Activated CD4-positive, alpha-beta T cell treated with anti-CD3 and anti-CD28 coated beads, Interleukin-2, amount 10 ng/mL, durations not matched to agents 7 days and 5 days (primary cell): ENCODE results near the gene MKI67. TPM values are rescaled to one million over a fixed set of nuclear protein-coding genes. Genes with fewer than 3 reads are reported as not detected.

ENCODE experiments used
- CTCF ChIA-PET: fragments of 350-600 bp; sonication (Branson Sonifier 250); formaldehyde crosslinking; loops from one replicate; lab custom pipeline; 2021; ENCODE audit warnings: antibody characterized with exemption; lab: Charles Lee
- POLR2A ChIA-PET: fragments of 350-600 bp; sonication (Branson Sonifier 250); formaldehyde crosslinking; loops from one replicate; lab custom pipeline; 2021; ENCODE audit warnings: antibody characterized with exemption; lab: Charles Lee
- DNase-seq: peaks from one replicate; pipeline ENCODE4 v3.0.0-alpha.2; 2020
- H3K27ac Mint-ChIP-seq: one replicate; pipeline ENCODE4 v1.8.0; 2021; ENCODE audit warnings: mild to moderate bottlenecking, moderate library complexity, mixed read lengths
- H3K27me3 Mint-ChIP-seq: one replicate; pipeline ENCODE4 v1.8.0; 2021; ENCODE audit warnings: mixed read lengths
- H3K36me3 Mint-ChIP-seq: one replicate; pipeline ENCODE4 v1.8.0; 2021; ENCODE audit warnings: low read depth, mixed read lengths
- H3K4me1 Mint-ChIP-seq: one replicate; pipeline ENCODE4 v1.8.0; 2021; ENCODE audit warnings: mixed read lengths
- H3K4me3 Mint-ChIP-seq: one replicate; pipeline ENCODE4 v1.8.0; 2021; ENCODE audit warnings: mild to moderate bottlenecking, moderate library complexity, mixed read lengths
- H3K9me3 Mint-ChIP-seq: one replicate; pipeline ENCODE4 v1.8.0; 2021; ENCODE audit warnings: mixed read lengths
- total RNA-seq, 2 experiments: library from RNA; stranded (reverse); gene quantifications; one replicate each; pipeline ENCODE4 v1.2.3, GENCODE V29; 2021

Gene MKI67
- total RNA-seq, 2 experiments from 2014 or later, result 328 to 345 TPM

GRCh38 chr10:128064970-128065580, 61.1 kb downstream of the MKI67 start:
- ChIA-PET POLR2A (no interaction called here), CTCF (interaction anchor here (1.5 to 4.4 kb wide), 3 partner anchors 13 to 54 kb away, joined by 5 to 24 read pairs (median 16); no protein-coding TSS in a partner anchor)
- Mint-ChIP-seq H3K27me3 (no peaks in the 10 kb centered on the region), H3K36me3 (peaks cover 55% of the 10 kb centered on the region), H3K4me1 (peaks cover 63% of the 10 kb centered on the region), H3K27ac (peak overlapping the region; percentile 87), H3K4me3 (peak overlapping the region; percentile 54), H3K9me3 (peaks cover 5% of the 10 kb centered on the region)
- no peak for DNase-seq

DNA sequence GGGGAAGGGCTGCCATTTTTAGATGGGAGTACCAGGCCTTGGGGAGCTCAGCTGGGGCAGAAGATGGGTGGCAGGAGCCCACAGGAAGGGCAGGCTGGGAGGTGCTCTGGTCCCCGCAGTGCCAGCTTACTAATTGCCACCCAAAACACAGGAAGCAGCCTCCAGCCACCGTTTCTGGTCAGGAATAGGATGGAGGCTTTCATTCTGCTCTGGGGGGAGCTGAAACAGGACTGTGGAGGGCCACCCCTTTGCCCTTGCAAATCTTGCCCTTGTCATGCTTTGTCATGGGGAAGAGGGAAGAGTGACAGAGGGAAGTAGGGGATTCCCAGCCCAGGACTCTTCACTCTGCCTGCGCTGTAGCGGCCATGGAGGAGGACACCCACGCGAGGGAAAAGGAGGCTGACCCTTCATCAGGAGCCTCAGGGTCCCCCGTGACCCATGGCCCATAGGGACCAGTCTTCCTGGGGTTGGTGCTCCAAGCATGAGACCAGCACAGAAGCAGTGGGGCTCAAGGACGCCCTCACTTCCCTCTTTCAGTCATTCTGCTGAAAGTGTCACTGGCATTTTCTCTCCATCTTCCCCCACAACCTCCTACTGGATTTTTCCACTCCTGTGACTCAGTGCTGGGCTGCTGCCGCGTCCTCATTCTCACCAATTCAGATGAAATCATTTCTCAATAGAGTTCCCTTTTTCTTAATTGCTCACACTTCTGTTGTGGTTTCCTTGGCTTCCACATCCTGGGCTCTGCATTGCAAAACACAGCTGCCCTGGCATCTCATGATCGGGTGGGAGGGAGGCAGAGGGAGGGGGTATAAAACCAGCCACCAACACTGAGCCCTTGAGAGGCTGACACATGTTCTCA, 61.9 kb downstream of the MKI67 start:
- Mint-ChIP-seq H3K36me3 (peaks cover 59% of the 10 kb centered on the region), H3K27me3 (no peaks in the 10 kb centered on the region)

DNA sequence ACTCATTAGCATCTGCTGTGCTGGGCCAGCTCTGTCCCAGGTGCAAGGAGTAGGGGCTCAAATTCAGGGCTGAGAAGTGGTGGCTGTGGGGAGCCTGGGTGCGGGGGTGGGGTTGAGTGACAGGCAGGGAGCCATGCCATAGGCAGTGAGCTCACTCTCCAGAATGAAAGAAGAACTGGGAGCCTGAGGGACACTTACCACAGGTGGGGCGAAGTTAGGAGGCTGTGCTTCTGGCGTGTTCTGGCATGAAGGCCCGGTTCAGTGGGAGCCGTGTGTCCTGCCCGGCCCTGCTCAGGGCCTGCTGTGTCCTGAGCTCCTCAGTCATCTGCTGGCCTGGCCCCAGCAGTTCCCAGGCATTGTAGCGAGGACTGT, 62.5 kb downstream of the MKI67 start:
- H3K36me3 Mint-ChIP-seq, result peaks cover 58% of the 10 kb centered on the region
- H3K4me1 Mint-ChIP-seq, result peaks cover 61% of the 10 kb centered on the region
- peak overlapping the region; percentile 88 for H3K27ac Mint-ChIP-seq
- ChIA-PET POLR2A (interaction anchor here (0.8 to 2.2 kb wide), 2 partner anchors 16 to 37 kb away, joined by 4 to 12 read pairs; no protein-coding TSS in a partner anchor), CTCF (interaction anchor here (0.7 to 4.4 kb wide), 9 partner anchors 11 to 157 kb away, joined by 3 to 24 read pairs (median 4); partner anchors contain the start of gene PTPRE)
- peak overlapping the region; percentile 54 for H3K4me3 Mint-ChIP-seq
- DNase-seq, result no peak
- peaks cover 5% of the 10 kb centered on the region for H3K9me3 Mint-ChIP-seq
- H3K27me3 Mint-ChIP-seq, result no peaks in the 10 kb centered on the region

More for the DNA sequence above, 61.9 kb downstream of the MKI67 start:
- Mint-ChIP-seq H3K4me1 (peaks cover 61% of the 10 kb centered on the region), H3K9me3 (peaks cover 5% of the 10 kb centered on the region), H3K27ac (peak overlapping the region; percentile 88), H3K4me3 (peak overlapping the region; percentile 54)
- peak; percentile 77 for DNase-seq
- CTCF ChIA-PET, result interaction anchor here (0.7 to 4.4 kb wide), 7 partner anchors 10 to 157 kb away, joined by 3 to 24 read pairs (median 5); partner anchors contain the start of gene PTPRE
- POLR2A ChIA-PET, result interaction anchor here (0.6 kb wide), 1 partner anchor 152 kb away, joined by 3 read pairs; no protein-coding TSS in a partner anchor

- Mint-ChIP-seq H3K9me3 (peaks cover 5% of the 10 kb centered on the region), H3K27me3 (no peaks in the 10 kb centered on the region), H3K27ac (peak overlapping the region; percentile 88), H3K36me3 (peaks cover 56% of the 10 kb centered on the region), H3K4me3 (peak overlapping the region; percentile 54), H3K4me1 (peaks cover 61% of the 10 kb centered on the region)
- DNase-seq, result peak; percentile 68
- ChIA-PET CTCF (interaction anchor here (0.7 to 4.4 kb wide), 10 partner anchors 9 to 156 kb away, joined by 3 to 24 read pairs (median 4); partner anchors contain the start of gene PTPRE), POLR2A (interaction anchor here (0.8 to 2.2 kb wide), 2 partner anchors 15 to 37 kb away, joined by 4 to 12 read pairs; no protein-coding TSS in a partner anchor)
These were observed 63.2 kb downstream of the MKI67 start for GRCh38 chr10:128062881-128063563.

DNA sequence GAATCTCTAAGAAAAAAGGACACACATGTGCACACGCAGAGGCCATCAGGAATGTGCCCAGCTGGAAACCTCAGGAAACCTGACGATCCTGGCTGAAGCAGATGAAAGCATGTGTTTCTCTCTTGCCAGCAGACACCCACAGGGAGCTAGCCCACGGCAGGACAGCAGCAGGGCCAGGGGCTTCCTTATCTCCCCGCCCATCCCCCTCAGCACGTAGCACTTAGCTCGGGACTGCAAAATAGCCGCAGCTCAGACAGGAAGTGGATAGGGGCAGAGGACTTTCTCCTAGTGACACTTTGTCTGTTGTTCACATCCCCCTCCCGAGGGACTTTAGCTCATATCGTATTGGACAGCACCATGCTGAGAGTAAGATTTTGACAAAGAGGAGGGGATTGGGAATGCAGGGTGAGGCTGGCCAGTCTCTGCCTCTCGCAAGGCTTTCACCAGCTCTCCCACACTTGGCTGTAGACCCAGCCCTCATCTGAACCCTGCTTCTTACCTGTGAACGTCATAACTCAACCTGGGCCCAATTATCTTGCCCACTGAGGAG, 63.8 kb downstream of the MKI67 start:
- peak overlapping the region; percentile 54 for H3K4me3 Mint-ChIP-seq
- H3K9me3 Mint-ChIP-seq, result peaks cover 4% of the 10 kb centered on the region
- H3K27ac Mint-ChIP-seq, result peak overlapping the region; percentile 88
- peaks cover 60% of the 10 kb centered on the region for H3K4me1 Mint-ChIP-seq
- no peaks in the 10 kb centered on the region for H3K27me3 Mint-ChIP-seq
- ChIA-PET POLR2A (interaction anchor here (2.2 kb wide), 1 partner anchor 15 kb away, joined by 12 read pairs; no protein-coding TSS in a partner anchor), CTCF (interaction anchor here (0.8 to 4.4 kb wide), 14 partner anchors 7 to 156 kb away, joined by 3 to 24 read pairs (median 4); partner anchors contain the start of gene PTPRE)
- peaks cover 55% of the 10 kb centered on the region for H3K36me3 Mint-ChIP-seq
- peak; percentile 18 for DNase-seq

DNA sequence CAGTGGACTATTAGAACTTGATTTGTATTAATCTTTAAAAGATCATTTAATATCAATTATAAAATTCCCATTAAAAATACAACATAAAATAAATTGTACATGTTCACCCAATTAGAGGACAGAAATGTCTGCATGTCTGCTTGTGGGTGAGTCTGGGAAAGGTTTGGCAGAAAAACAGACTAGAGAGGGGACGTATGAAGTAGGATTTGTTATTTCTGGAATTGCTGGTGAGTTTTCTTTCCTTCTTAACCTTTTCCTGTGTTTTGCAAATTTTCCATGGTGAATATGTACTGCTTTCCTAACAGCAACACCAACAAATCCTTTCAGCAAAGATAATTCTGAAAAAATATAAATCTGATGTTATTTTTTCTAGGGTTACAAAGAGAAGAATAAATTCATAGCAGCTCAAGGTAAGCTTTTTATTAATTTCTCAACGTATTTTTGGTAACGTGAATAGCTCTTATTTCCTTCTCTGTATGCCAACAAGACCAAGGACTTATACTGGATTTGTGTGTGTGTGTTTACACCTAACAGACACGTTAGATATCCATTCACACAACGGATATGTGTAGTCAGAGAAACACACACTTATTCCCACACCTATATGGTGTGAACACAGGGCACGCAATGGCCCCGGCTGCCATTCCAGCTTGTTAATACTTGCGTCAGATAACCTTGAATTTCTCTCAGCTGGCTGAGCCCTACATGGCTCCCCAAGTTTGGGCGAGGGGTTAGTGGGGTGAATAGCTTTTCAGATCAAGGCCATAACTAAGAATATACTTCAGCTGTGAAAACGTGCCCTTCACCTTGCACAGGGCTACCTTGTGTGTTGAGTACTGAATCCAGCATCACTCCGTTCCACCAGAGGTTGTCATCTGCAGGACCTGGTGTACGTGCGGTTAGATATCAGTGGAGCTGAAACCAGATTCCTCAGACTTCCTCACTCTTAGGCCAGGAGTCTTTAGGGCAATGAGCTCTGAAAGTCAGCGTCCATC, 64.6 kb downstream of the MKI67 start:
- Mint-ChIP-seq H3K27me3 (no peaks in the 10 kb centered on the region), H3K4me3 (peak overlapping the region; percentile 54), H3K4me1 (peaks cover 52% of the 10 kb centered on the region), H3K27ac (peak overlapping the region; percentile 88), H3K9me3 (no peaks in the 10 kb centered on the region), H3K36me3 (peaks cover 48% of the 10 kb centered on the region)
- DNase-seq, result no peak
- ChIA-PET CTCF (interaction anchor here (0.8 to 4.4 kb wide), 12 partner anchors 8 to 156 kb away, joined by 3 to 24 read pairs (median 4); partner anchors contain the start of gene PTPRE), POLR2A (interaction anchor here (2.2 kb wide), 1 partner anchor 14 kb away, joined by 12 read pairs; no protein-coding TSS in a partner anchor)

DNA sequence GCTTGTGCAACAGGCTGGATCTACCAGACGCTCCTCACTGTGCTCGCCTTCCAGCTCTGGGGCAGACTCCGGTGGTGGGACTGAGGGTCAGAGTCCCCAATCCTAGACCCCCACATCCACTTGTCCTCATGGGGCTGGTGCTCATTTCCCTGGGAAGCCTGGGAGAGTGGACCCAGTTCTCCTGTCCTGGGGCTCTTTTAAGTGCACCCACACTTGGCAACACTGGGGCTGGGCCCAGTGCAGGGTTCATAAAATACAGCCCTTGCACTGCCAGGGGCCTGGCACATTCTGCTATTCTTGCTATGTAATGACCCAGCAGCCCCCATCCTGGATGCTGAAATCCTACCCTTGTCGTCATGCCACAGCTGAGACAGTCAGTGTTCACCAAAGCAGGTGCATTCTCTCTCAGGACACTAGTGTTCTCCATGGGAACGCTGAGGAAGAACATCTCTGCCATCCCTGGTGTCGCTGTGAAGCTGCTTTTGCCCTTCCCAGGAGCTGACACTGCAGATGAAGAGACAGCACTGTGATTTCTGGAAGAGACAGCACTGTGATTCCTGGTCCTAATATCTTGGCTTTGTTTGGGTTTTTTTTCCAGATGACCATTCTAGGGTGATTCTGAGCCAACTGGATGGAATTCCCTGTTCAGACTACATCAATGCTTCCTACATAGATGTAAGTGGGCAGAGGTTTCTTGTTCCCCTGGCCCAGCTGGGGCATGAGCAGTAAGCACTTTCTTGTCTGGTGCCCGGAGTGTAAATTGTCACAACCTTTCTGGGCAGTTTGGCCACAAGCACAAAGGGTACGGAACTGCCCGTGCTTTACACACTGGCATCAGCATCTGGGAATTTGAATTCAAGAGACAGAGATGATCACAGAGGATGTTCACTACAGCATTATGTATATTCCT, 65.6 kb downstream of the MKI67 start:
- ChIA-PET CTCF (interaction anchor here (0.9 to 4.4 kb wide), 4 partner anchors 9 to 152 kb away, joined by 3 to 24 read pairs (median 15); no protein-coding TSS in a partner anchor), POLR2A (interaction anchor here (0.7 kb wide), 1 partner anchor 46 kb away, joined by 3 read pairs; no protein-coding TSS in a partner anchor)
- H3K27me3 Mint-ChIP-seq, result no peaks in the 10 kb centered on the region
- no peak for DNase-seq
- H3K27ac Mint-ChIP-seq, result peak overlapping the region; percentile 57
- H3K36me3 Mint-ChIP-seq, result peaks cover 46% of the 10 kb centered on the region
- no peak overlapping the region for H3K4me3 Mint-ChIP-seq
- H3K9me3 Mint-ChIP-seq, result no peaks in the 10 kb centered on the region
- peaks cover 43% of the 10 kb centered on the region for H3K4me1 Mint-ChIP-seq

DNA sequence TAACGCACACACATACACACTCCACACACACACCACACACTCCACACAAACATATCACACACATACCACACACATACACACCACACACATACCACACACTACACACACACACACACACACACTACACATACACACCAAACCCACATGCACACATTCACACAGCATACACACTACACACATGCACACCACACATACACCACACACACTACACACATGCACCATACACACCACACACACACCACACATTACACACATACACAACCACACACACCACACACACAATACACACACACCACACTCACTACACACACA, 66.3 kb downstream of the MKI67 start:
- no peak for DNase-seq
- Mint-ChIP-seq H3K4me3 (no peak overlapping the region), H3K36me3 (peaks cover 46% of the 10 kb centered on the region), H3K4me1 (peaks cover 37% of the 10 kb centered on the region), H3K27ac (peak overlapping the region; percentile 57), H3K9me3 (no peaks in the 10 kb centered on the region), H3K27me3 (no peaks in the 10 kb centered on the region)
- ChIA-PET CTCF (interaction anchor here (4.4 kb wide), 1 partner anchor 10 kb away, joined by 17 read pairs; no protein-coding TSS in a partner anchor), POLR2A (no interaction called here)

DNA sequence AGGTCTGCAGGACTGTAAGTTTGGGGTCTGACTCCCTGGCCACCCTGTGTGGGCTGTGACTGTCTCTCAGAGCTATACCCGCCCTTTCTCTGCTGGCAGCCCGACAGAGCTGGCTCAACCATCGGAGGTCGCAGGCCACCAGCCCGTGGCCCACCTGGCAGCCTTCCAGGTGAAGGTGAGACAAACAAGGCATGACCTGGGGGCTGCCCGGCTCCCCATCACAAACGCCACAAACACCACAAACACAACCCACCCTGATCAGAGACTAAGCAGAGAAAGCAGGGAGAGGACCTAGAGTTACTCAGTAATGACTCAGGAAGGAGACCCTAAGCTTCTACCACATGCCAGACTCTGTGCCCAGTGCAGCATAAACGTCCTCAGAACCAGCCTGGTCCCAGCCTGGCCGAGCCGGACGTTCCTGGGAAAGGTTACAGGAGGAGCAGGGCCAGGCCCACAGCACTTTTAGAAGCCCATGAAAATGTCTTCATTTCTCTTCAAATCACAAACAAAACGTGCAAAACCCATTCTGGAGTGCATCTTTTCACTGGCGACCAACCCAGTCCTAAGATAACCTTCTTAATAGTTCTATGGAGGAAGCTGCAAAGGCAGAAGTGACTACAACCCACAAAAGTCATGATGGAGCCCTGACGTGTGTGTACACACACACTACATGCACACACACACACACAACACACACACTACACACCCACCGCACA, 66.8 kb downstream of the MKI67 start:
- no peak overlapping the region for H3K27ac Mint-ChIP-seq
- no peak for DNase-seq
- no peak overlapping the region for H3K4me3 Mint-ChIP-seq
- H3K9me3 Mint-ChIP-seq, result no peaks in the 10 kb centered on the region
- ChIA-PET CTCF (interaction anchor here (1.2 to 4.4 kb wide), 2 partner anchors 10 to 24 kb away, joined by 5 to 17 read pairs; no protein-coding TSS in a partner anchor), POLR2A (no interaction called here)
- no peaks in the 10 kb centered on the region for H3K27me3 Mint-ChIP-seq
- peaks cover 31% of the 10 kb centered on the region for H3K4me1 Mint-ChIP-seq
- H3K36me3 Mint-ChIP-seq, result peaks cover 45% of the 10 kb centered on the region

- peaks cover 48% of the 10 kb centered on the region for H3K36me3 Mint-ChIP-seq
- no peak for DNase-seq
- no peaks in the 10 kb centered on the region for H3K9me3 Mint-ChIP-seq
- H3K27ac Mint-ChIP-seq, result no peak overlapping the region
- H3K27me3 Mint-ChIP-seq, result no peaks in the 10 kb centered on the region
- H3K4me3 Mint-ChIP-seq, result no peak overlapping the region
- ChIA-PET POLR2A (no interaction called here), CTCF (interaction anchor here (0.7 to 4.4 kb wide), 3 partner anchors 11 to 47 kb away, joined by 3 to 17 read pairs (median 5); no protein-coding TSS in a partner anchor)
- H3K4me1 Mint-ChIP-seq, result peaks cover 25% of the 10 kb centered on the region
These were observed 67.5 kb downstream of the MKI67 start for GRCh38 chr10:128058750-128059134.
